Measurements from ENCODE around the gene ENTPD5.
"Not testable (repeated sequence)": the region's sequence is repeated elsewhere in the genome, so short reads cannot be mapped to it uniquely, and the experiment has no call there.

ENTPD5 gene

DNA sequence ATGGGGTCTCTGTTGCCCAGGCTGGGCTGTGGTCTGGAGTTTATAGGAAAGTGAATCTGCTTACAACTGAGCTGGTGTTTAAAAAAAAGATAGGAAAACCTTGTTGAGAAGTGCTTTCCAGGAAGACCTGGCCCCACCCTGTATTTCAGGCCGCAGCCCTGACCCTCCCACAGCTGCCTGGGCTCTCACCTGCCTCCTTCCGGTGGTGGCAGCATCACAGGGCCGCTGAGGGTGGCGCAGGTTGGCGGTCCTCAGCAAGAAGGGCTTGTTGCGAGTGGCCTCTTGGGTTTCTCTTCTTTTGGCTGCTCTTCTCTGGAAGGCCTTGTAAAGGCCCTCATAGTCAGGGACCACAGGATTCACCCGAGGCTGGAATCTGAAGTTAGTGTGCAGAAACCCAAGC, 76.9 kb downstream of the ENTPD5 start:
- no peak for DNase-seq

GRCh38 chr14:73937012-73937411, 82.1 kb downstream of the ENTPD5 start:
- no peak for DNase-seq

- DNase-seq, result no peak
Observed at GRCh38 chr14:73936548-73936947, 82.5 kb downstream of the ENTPD5 start.

GRCh38 chr14:73935666-73936065, 83.4 kb downstream of the ENTPD5 start:
- no peak for DNase-seq

DNA sequence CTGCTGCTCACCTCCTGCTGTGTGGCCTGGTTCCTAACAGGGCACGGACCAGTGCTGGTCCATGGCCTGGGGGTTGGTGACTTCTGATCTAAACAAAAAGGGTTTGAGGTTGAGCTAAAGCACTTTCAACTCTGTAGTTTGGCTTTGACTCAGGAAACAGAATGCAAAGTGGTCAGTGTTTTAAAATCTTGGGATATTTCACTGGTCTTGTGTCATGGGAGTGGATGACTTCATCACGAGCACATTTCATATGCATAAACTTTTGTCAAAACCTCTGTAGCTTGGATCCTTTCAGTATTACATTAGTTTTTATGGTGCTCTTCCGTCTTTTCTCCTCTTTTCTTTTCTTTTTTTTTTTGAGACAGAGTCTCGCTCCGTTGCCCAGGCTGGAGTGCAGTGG, 94.8 kb downstream of the ENTPD5 start:
- DNase-seq, result no peak

GRCh38 chr14:73919457-73919856, 99.6 kb downstream of the ENTPD5 start:
- DNase-seq, result not testable (repeated sequence)

GRCh38 chr14:73916324-73916723, 102.8 kb downstream of the ENTPD5 start:
- no peak for DNase-seq

- DNase-seq, result no peak
Observed at GRCh38 chr14:73913256-73913655, 105.8 kb downstream of the ENTPD5 start.

DNA sequence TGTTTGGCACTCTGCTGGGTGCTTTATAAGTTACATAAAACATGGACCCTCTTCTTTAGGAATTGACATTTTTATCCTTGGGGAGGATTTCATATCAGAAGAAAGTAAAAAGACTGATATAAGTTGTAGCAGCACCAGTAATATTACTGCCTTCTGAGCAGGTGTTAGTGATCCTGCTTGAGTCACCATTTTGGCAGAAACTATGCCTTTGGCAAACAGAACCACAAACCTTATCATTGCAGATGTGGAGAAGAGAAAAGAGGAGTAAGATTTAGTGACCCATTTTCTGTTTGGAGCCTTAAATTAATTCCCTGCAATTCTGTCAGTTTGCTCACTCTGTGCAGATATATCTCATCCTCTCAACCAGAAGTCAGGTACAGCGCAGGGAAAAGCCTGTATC, 109.4 kb downstream of the ENTPD5 start:
- no peak for DNase-seq

Data from CD4-positive, alpha-beta T cell treated with Interleukin-1 beta for 1 hour (primary cell).